ENCODE data around the gene TRIM63. TPM values are rescaled to one million over a fixed set of nuclear protein-coding genes. Genes with fewer than 3 reads are reported as not detected.

TRIM63 gene
- total RNA-seq, 3 donors from 2014 or later (not counting 1 experiment from before 2014, with no cell fraction given) = not detected

DNA sequence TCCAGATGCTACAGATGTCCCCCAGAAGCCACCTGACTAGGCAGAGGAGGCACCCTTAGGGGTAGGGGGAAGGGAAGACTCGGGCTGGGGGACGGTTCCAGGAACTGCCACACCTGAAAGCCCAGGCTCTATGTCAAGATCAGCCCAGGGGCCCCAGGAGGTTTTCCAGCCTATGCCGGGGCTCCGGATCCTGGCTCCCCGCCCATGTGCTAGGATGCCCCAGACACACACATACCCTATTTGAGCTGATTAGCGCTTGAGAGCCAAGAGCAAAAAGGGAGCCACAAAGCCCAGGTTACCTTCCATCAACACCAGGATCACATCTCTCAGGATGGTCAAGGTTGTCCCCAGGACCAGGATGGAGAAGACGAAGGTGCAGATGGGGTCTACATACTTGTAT lies 26.0 kb downstream of the TRIM63 start:
- H3K9me3 Mint-ChIP-seq = no peaks in the 10 kb centered on the region
- no peak for ATAC-seq
- no peak overlapping the region for H3K4me3 ChIP-seq (ENCODE audit: low read length)
- no peak overlapping the region for H3K27ac Mint-ChIP-seq
- no peaks in the 10 kb centered on the region for H3K4me1 Mint-ChIP-seq
- peaks cover under 1% of the 10 kb centered on the region for H3K4me1 ChIP-seq (ENCODE audit: control insufficient read depth, insufficient read depth, low read length)
- intact Hi-C loops (cut with micrococcal nuclease) = no loop called here
- no peaks in the 10 kb centered on the region for H3K36me3 ChIP-seq (ENCODE audit: control insufficient read depth, insufficient read depth, low read length)
- peaks cover 18 to 19% of the 10 kb centered on the region in 2 donors for H3K27me3 Mint-ChIP-seq (ENCODE audit: low read depth in 2 of 2)
- DNase-seq = no peak
- H3K9me3 ChIP-seq (ENCODE audit: control insufficient read depth, insufficient read depth, low read length) = no peaks in the 10 kb centered on the region
- H3K4me3 Mint-ChIP-seq = no peak overlapping the region
- H3K27ac ChIP-seq (ENCODE audit: low read length) = no peak overlapping the region
- peaks cover 14% of the 10 kb centered on the region for H3K27me3 ChIP-seq (ENCODE audit: control insufficient read depth, insufficient read depth, low read length)
- H3K36me3 Mint-ChIP-seq = no peaks in the 10 kb centered on the region
- TF ChIP-seq, protein P1, sequence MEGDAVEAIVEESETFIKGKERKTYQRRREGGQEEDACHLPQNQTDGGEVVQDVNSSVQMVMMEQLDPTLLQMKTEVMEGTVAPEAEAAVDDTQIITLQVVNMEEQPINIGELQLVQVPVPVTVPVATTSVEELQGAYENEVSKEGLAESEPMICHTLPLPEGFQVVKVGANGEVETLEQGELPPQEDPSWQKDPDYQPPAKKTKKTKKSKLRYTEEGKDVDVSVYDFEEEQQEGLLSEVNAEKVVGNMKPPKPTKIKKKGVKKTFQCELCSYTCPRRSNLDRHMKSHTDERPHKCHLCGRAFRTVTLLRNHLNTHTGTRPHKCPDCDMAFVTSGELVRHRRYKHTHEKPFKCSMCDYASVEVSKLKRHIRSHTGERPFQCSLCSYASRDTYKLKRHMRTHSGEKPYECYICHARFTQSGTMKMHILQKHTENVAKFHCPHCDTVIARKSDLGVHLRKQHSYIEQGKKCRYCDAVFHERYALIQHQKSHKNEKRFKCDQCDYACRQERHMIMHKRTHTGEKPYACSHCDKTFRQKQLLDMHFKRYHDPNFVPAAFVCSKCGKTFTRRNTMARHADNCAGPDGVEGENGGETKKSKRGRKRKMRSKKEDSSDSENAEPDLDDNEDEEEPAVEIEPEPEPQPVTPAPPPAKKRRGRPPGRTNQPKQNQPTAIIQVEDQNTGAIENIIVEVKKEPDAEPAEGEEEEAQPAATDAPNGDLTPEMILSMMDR (IDR thresholded peaks at IDR 0.05) = no peak
- WGBS (ENCODE audit: insufficient coverage) = 89% methylated on average over 7 of the region's 7 CpGs

GRCh38 chr1:26038904-26039303 lies 28.5 kb downstream of the TRIM63 start:
- no peak overlapping the region for H3K4me3 ChIP-seq (ENCODE audit: low read length)
- 77% methylated on average over 6 of the region's 6 CpGs for WGBS (ENCODE audit: insufficient coverage)
- Mint-ChIP-seq H3K36me3 (no peaks in the 10 kb centered on the region), H3K4me1 (peaks cover 9 to 20% of the 10 kb centered on the region in 2 donors), H3K9me3 (no peaks in the 10 kb centered on the region), H3K27me3 (ENCODE audit: low read depth in 2 of 2) (peaks cover 4 to 7% of the 10 kb centered on the region in 2 donors), H3K4me3 (no peak overlapping the region), H3K27ac (no peak overlapping the region)
- TF ChIP-seq, protein P1 (IDR thresholded peaks at IDR 0.05) = no peak
- DNase-seq (no peak), ATAC-seq (no peak)
- peaks cover 10% of the 10 kb centered on the region for H3K27me3 ChIP-seq (ENCODE audit: control insufficient read depth, insufficient read depth, low read length)
- peaks cover 19% of the 10 kb centered on the region for H3K4me1 ChIP-seq (ENCODE audit: control insufficient read depth, insufficient read depth, low read length)
- no peaks in the 10 kb centered on the region for H3K36me3 ChIP-seq (ENCODE audit: control insufficient read depth, insufficient read depth, low read length)
- no peak overlapping the region for H3K27ac ChIP-seq (ENCODE audit: low read length)
- no peaks in the 10 kb centered on the region for H3K9me3 ChIP-seq (ENCODE audit: control insufficient read depth, insufficient read depth, low read length)
- intact Hi-C loops (cut with micrococcal nuclease) = loop anchor here (5.0 kb wide), 1 partner anchor 108 kb away; no protein-coding TSS in a partner anchor

- WGBS (ENCODE audit: insufficient coverage) = 90% methylated on average over 6 of the region's 6 CpGs
- H3K4me3 ChIP-seq (ENCODE audit: low read length) = no peak overlapping the region
- Mint-ChIP-seq H3K4me1 (peaks cover 9 to 20% of the 10 kb centered on the region in 2 donors), H3K27me3 (ENCODE audit: low read depth in 2 of 2) (peaks cover 0 to 6% of the 10 kb centered on the region in 2 donors), H3K36me3 (no peaks in the 10 kb centered on the region), H3K9me3 (no peaks in the 10 kb centered on the region), H3K4me3 (no peak overlapping the region), H3K27ac (no peak overlapping the region)
- DNase-seq = no peak
- H3K27me3 ChIP-seq (ENCODE audit: control insufficient read depth, insufficient read depth, low read length) = peaks cover 8% of the 10 kb centered on the region
- ATAC-seq = no peak
- TF ChIP-seq, protein P1 (IDR thresholded peaks at IDR 0.05) = no peak
- no peaks in the 10 kb centered on the region for H3K9me3 ChIP-seq (ENCODE audit: control insufficient read depth, insufficient read depth, low read length)
- H3K36me3 ChIP-seq (ENCODE audit: control insufficient read depth, insufficient read depth, low read length) = no peaks in the 10 kb centered on the region
- no peak overlapping the region for H3K27ac ChIP-seq (ENCODE audit: low read length)
- intact Hi-C loops (cut with micrococcal nuclease) = loop anchor here (5.0 kb wide), 1 partner anchor 109 kb away; no protein-coding TSS in a partner anchor
- peaks cover 19% of the 10 kb centered on the region for H3K4me1 ChIP-seq (ENCODE audit: control insufficient read depth, insufficient read depth, low read length)
These were observed 29.0 kb downstream of the TRIM63 start for GRCh38 chr1:26038477-26038876.

- H3K27ac ChIP-seq (ENCODE audit: low read length) = no peak overlapping the region
- no peaks in the 10 kb centered on the region for H3K9me3 Mint-ChIP-seq
- H3K4me3 Mint-ChIP-seq = no peak overlapping the region
- no peaks in the 10 kb centered on the region for H3K9me3 ChIP-seq (ENCODE audit: control insufficient read depth, insufficient read depth, low read length)
- H3K27ac Mint-ChIP-seq = no peak overlapping the region
- H3K4me3 ChIP-seq (ENCODE audit: low read length) = no peak overlapping the region
- peaks cover 19% of the 10 kb centered on the region for H3K4me1 ChIP-seq (ENCODE audit: control insufficient read depth, insufficient read depth, low read length)
- 81% methylated on average over 6 of the region's 6 CpGs for WGBS (ENCODE audit: insufficient coverage)
- no peaks in the 10 kb centered on the region for H3K36me3 ChIP-seq (ENCODE audit: control insufficient read depth, insufficient read depth, low read length)
- H3K4me1 Mint-ChIP-seq = peaks cover 9 to 20% of the 10 kb centered on the region in 2 donors
- no peak for DNase-seq
- peaks cover 0 to 6% of the 10 kb centered on the region in 2 donors for H3K27me3 Mint-ChIP-seq (ENCODE audit: low read depth in 2 of 2)
- peaks cover 8% of the 10 kb centered on the region for H3K27me3 ChIP-seq (ENCODE audit: control insufficient read depth, insufficient read depth, low read length)
- no peaks in the 10 kb centered on the region for H3K36me3 Mint-ChIP-seq
- TF ChIP-seq, protein P1 (IDR thresholded peaks at IDR 0.05) = no peak
- ATAC-seq = no peak
- intact Hi-C loops (cut with micrococcal nuclease) = loop anchor here (5.0 kb wide), 1 partner anchor 109 kb away; no protein-coding TSS in a partner anchor
These were observed 29.5 kb downstream of the TRIM63 start for GRCh38 chr1:26037904-26038303.
